NCI-H128 (cell line): ENCODE data around the gene TMEM150B.

Source experiments
- DNase-seq: peaks from one replicate; lab custom pipeline; 2025; ENCODE audit not compliant: unreplicated experiment; lab: John Stamatoyannopoulos, UW

The TMEM150B gene

GRCh38 chr19:55325172-55325571 lies at the start of gene TMEM150B:
TMEM150B (minus strand) TSS chr19:55325341; CDS start chr19:55321036, 4,305 bp downstream.
- no peak for DNase-seq

GRCh38 chr19:55373993-55374757 lies 49.0 kb upstream of the TMEM150B start:
- DNase-seq = no peak

GRCh38 chr19:55373306-55373992 lies 48.3 kb upstream of the TMEM150B start:
- no peak for DNase-seq

- no peak for DNase-seq
Observed at GRCh38 chr19:55372316-55373081, 47.4 kb upstream of the TMEM150B start.

- DNase-seq = no peak
Observed at GRCh38 chr19:55370305-55370988, 45.3 kb upstream of the TMEM150B start, which contains the start of gene IL11. IL11 (minus strand) TSS chr19:55370463; CDS start chr19:55370310, 153 bp downstream.

GRCh38 chr19:55369653-55370304 lies 44.6 kb upstream of the TMEM150B start:
- no peak for DNase-seq

GRCh38 chr19:55368701-55369563 lies 43.8 kb upstream of the TMEM150B start:
- DNase-seq = no peak

GRCh38 chr19:55368106-55368505 lies 43.0 kb upstream of the TMEM150B start:
- no peak for DNase-seq

GRCh38 chr19:55366790-55367189 lies 41.6 kb upstream of the TMEM150B start:
- DNase-seq = no peak

GRCh38 chr19:55365964-55366363 lies 40.8 kb upstream of the TMEM150B start:
- DNase-seq = no peak

GRCh38 chr19:55365245-55365644 lies 40.1 kb upstream of the TMEM150B start:
- no peak for DNase-seq

GRCh38 chr19:55362990-55363716 lies 38.0 kb upstream of the TMEM150B start, which contains the start of gene GARIN5B:
GARIN5B (minus strand) TSS chr19:55363260; CDS start chr19:55363066, 194 bp downstream.
- DNase-seq = no peak

- DNase-seq = no peak
Observed at GRCh38 chr19:55362174-55362989, 37.2 kb upstream of the TMEM150B start.

GRCh38 chr19:55360902-55361301 lies 35.8 kb upstream of the TMEM150B start:
- no peak for DNase-seq

- no peak for DNase-seq
Observed at GRCh38 chr19:55358943-55359908, 34.1 kb upstream of the TMEM150B start.

- no peak for DNase-seq
Observed at GRCh38 chr19:55358493-55358892, 33.4 kb upstream of the TMEM150B start.
